ENCODE measurements around the gene POLR3K.

POLR3K gene

DNA sequence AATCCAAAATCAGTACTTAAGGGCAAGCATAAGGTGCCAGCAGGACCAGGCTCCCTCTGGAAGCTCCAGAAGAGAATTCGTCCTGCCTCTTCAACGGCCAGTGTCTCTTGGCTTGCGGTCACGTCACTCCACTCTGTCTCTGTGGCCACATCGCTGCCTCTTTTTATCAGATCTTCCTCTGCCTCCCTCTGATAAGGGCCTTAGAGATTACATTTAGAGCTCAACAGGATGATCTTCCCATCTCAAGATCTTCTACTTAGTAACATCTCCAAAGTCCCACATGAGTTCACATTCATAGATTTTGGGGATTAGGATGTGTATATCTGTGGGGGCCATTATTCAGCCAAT lies 41.5 kb upstream of the POLR3K start:
- no peak for TF ChIP-seq CTCF (IDR thresholded peaks at IDR 0.05; ENCODE audit: borderline replicate concordance, insufficient read depth, low read depth, low read length)
- H3K4me3 ChIP-seq (ENCODE audit: low read depth, low read length): no peak overlapping the region

DNA sequence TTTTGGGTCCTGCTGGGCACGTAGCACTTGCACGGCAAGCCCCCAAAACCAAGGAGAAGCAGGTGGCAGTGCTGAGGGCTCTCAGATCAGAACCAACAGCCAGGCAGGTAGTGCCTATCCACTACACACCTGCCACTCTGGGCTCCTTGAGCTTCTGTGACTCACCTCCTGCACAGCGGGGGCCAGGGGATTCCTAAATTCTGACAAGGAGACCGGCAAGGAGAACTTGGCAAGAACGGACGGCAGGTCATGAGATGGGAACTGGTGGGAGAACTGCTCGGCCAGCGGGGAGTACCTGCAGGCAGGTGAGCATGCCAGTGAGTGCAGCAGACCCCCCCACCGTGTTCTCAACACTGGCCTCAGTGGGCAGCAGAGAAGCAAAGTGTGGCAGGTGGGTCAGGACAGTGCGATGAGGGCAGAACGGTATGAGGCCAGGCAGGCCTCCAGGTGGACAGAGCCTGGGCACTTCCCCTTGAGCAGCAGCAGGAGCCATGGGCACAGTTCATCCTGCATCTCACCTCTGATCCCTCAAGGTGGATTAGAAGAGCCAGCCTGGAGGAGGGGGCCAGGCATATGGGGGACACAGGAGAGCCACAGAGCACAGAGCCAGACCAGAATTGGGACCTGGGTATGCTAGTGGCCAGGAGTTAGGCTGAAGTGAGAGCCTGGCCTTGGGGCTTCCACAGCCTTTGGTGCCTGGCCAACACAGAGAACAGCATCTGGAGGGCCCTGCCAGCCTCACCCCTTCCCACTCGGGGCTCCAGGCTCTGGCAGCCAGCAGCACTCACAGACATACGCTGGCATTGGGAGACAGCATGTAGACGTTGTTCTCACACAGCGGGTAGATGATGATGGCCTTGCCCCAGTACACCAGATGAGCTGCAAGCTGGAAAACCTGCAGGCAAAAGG lies 39.3 kb upstream of the POLR3K start:
- no peak for TF ChIP-seq CTCF (IDR thresholded peaks at IDR 0.05; ENCODE audit: borderline replicate concordance, insufficient read depth, low read depth, low read length)
- H3K4me3 ChIP-seq (ENCODE audit: low read depth, low read length): no peak overlapping the region

DNA sequence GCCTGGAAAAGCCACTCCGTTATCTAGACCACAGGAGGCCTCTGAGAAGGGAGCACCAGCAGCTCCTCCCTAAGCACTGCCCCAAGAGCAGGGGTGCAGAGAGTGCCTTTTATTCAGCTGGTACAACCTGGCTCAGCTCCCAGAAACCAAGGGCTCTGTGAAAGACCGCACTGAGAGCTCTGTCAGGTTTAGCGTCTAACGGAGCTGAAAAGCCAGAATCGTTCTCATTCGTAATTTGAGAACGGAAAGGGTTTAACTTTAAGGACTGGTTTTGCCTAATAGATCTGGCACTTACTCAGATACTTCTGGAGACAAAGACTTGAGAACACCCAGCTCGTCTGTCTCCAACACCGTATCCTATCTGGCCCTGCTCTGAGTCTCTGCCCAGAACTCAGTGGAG lies 38.1 kb upstream of the POLR3K start:
- H3K4me3 ChIP-seq (ENCODE audit: low read depth, low read length): no peak overlapping the region
- TF ChIP-seq CTCF (IDR thresholded peaks at IDR 0.05; ENCODE audit: borderline replicate concordance, insufficient read depth, low read depth, low read length): no peak

DNA sequence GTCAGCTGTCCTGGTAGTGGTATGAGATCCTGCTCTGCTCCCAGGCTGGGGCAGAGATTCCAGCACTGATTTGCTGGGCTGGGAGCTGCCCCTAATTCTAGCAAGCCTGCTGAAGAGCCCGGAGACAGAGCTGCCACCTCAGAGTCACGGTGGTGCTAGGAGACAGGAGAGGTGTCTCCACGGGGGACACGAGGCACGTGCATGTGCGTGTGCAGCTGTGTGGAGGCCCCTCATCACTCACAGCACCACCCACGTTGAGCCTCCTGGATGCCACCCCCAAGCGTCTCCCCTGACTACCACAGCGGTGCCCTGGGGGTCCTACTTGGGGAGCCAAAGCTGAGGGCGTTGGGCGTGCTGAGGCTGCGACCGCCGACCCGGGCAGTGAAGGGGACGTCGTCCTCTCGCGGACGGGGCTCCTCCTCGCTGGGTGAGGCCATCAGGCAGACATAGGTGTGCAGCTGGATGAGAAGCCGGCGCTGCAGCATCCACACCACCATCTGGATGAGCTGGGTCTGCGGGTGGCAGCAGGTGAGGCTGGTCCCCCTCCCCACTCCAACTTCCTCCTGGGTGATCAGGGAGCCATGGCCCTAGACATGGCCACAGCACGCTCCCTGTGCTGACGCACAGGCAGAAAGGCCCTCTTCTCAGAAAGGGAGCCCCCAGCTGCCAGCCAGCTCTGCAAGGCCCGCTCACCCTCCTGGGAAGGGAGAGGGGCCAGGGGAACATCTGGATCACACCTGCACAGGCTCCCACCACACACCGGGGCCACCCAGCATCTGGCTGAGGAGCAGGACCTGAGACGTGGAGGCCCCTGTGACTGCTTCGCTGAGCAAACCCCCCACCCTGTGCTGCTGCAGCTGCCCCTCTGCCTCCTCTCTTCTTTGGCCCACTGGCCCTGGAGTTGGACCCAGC lies 36.2 kb upstream of the POLR3K start:
- no peak overlapping the region for H3K4me3 ChIP-seq (ENCODE audit: low read depth, low read length)
- TF ChIP-seq CTCF (IDR thresholded peaks at IDR 0.05; ENCODE audit: borderline replicate concordance, insufficient read depth, low read depth, low read length): no peak

DNA sequence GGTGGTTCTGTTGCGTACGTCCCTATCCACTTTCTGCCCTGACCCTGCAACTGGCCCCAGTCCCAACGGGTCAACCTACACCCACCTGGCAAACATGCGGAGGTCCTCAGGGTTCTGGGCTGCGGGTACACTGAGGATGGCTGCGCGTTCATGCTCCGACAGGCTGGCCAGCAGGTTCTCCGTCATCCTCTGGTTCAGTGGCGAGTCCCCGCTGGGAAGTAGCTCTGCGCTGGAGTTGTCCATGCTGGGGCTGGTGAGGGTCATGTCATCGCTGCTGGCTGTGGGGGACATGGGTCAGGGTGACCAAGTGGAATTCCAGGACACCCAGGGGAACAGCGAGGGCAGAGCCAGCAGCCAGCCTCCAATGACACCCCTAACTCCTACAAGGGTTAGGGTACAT lies 35.2 kb upstream of the POLR3K start:
- no peak for TF ChIP-seq CTCF (IDR thresholded peaks at IDR 0.05; ENCODE audit: borderline replicate concordance, insufficient read depth, low read depth, low read length)
- no peak overlapping the region for H3K4me3 ChIP-seq (ENCODE audit: low read depth, low read length)

DNA sequence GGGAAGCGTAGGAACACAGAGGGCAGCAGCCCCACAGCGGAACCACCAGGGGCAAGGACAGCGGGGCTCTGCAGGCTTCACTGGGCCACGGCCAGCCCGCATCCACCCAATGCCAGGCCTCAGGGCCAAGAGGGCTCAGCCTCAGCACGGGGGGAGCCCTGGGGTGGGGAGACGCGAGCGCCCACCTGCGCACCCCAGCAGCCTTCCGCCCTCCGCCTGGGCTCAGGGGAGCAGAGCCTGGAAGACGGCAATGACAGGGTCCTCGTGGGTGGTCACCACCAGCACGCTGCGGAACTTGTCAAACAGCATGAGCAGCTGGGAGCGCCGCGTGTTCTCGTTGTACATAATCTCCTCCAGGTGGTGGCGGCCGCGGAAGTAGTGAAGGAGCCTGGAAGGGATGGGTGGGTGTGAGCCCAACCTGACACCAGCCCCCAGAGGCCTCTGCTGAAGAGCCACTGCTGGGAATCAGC lies 33.1 kb upstream of the POLR3K start:
- TF ChIP-seq CTCF (IDR thresholded peaks at IDR 0.05; ENCODE audit: borderline replicate concordance, insufficient read depth, low read depth, low read length): no peak

More for the DNA sequence above, 33.1 kb upstream of the POLR3K start:
- no peak overlapping the region for H3K4me3 ChIP-seq (ENCODE audit: low read depth, low read length)

Measured in GM12875 (cell line).